Measurements from ENCODE around the gene SCYL1.

SCYL1 gene

GRCh38 chr11:65524741-65525545 is at the start of gene SCYL1:
Gene SCYL1 (plus strand): TSS chr11:65525083. CDS start chr11:65525154, 71 bp downstream.
- DNase-seq (ENCODE audit: low spot score): peak; percentile 98

GRCh38 chr11:65476632-65477148 is 48.2 kb upstream of the SCYL1 start:
- no peak for DNase-seq (ENCODE audit: low spot score)
- no peak for TF ChIP-seq CTCF (IDR thresholded peaks at IDR 0.05; ENCODE audit: extremely low read depth, missing control alignments)

More at GRCh38 chr11:65524741-65525545, at the start of gene SCYL1:
- no peak for TF ChIP-seq CTCF (IDR thresholded peaks at IDR 0.05; ENCODE audit: extremely low read depth, missing control alignments)

GRCh38 chr11:65477149-65477965 is 47.5 kb upstream of the SCYL1 start:
- peak; percentile 95 for DNase-seq (ENCODE audit: low spot score)
- no peak for TF ChIP-seq CTCF (IDR thresholded peaks at IDR 0.05; ENCODE audit: extremely low read depth, missing control alignments)

- DNase-seq (ENCODE audit: low spot score): no peak
- TF ChIP-seq CTCF (IDR thresholded peaks at IDR 0.05; ENCODE audit: extremely low read depth, missing control alignments): no peak
Observed at GRCh38 chr11:65478388-65479183, 46.3 kb upstream of the SCYL1 start.

GRCh38 chr11:65479184-65480145 is 45.4 kb upstream of the SCYL1 start:
- TF ChIP-seq CTCF (IDR thresholded peaks at IDR 0.05; ENCODE audit: extremely low read depth, missing control alignments): peak; percentile 36
- DNase-seq (ENCODE audit: low spot score): no peak

- DNase-seq (ENCODE audit: low spot score): no peak
- no peak for TF ChIP-seq CTCF (IDR thresholded peaks at IDR 0.05; ENCODE audit: extremely low read depth, missing control alignments)
Observed at GRCh38 chr11:65482306-65482850, 42.5 kb upstream of the SCYL1 start.

Data from GM20000 (cell line).